Limb (tissue), 2 donors: ENCODE measurements around the gene LIMK2.
"Not testable (repeated sequence)": the region's sequence is repeated elsewhere in the genome, so short reads cannot be mapped to it uniquely, and the experiment has no call there.

Source experiments
- DNase-seq, 2 donors: peaks; one replicate each; pipeline ENCODE4 v3.0.0-alpha.2; 2016; ENCODE audit errors: extremely low spot score in 2 of 2

LIMK2 gene

DNA sequence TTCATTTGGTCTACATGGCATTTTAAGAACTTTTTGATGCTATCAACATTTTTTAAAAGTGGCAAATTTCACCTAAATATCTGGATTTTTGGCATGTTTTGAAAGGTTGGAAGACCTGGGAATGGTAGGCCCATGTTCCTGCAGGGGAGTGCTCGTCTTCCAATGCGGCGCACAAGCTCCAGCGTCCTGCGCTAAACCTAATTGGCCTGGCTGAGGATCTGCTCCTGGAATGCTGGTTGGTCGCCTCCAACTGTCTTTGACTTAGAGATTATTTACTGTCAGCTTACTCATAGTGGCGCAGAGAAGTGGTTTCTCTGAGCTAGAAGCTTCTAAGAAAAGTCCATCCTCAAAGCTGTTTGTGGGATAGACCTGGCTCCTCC is 626 bp upstream of the LIMK2 start:
- no peak for DNase-seq

DNA sequence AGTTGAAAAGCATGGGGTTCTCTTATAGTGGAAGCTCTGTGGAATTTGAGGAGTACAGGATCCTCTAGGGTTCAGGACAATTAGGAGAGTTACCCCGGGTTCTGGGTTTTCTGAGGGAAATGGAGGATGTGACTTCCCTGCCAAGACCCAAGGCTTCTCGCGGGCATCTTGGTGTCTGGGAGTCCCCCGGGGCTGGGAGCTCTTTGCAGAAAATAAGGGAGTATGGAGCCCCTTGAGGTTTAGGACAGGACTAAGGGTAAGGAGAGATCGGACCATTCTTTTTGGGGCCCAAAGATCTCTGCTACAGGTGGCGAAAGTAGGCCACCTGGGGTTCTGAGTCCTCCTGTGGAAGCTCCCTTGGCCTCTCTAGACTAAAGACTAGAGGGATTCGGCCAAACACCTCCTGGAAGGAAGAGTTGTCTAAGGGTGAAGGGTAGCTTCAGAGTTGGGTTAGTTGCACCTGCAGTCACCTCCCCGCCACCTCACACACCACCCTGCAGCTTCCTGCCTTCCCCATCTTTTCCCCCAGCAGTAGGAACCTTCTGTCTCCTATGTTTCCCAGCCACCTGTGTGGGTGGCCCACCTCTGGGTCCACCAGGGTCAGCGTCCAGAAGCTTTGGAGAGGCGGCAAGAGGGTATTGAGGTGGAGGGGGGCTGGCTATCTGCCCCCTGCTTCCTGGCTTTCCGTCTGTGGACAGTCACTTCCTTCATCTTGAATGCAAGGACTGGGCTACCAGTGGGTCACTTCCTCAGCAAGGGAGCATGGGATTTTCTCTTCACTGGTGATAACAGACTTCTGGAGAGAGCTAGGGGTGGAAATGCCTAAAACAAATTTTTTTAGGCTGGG is 908 bp downstream of the LIMK2 start:
- no peak for DNase-seq

DNA sequence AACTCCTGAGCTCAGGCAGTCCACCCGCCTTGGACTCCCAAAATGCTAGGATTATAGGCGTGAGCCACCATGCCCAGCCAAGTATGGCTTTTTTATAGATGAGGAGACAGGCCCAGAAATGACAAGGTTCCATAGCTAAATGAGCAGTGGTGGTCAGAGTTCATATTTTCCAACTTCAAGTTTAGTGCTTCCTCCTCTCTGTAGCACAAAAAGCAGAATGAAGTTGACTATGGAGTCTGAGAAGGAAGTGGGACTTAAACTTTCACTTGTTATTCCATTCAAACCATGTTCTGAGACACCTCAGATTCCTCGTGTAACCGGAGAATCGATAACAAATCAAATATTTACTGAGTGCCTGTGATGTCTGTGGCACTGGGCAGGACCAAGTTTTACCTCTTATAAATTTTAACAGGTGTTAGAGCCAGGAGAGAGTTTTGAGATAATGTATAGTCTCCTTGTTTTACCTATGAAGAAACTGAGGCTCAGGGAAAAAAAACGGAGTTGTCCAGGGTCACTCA is 3.0 kb downstream of the LIMK2 start:
- no peak for DNase-seq

DNA sequence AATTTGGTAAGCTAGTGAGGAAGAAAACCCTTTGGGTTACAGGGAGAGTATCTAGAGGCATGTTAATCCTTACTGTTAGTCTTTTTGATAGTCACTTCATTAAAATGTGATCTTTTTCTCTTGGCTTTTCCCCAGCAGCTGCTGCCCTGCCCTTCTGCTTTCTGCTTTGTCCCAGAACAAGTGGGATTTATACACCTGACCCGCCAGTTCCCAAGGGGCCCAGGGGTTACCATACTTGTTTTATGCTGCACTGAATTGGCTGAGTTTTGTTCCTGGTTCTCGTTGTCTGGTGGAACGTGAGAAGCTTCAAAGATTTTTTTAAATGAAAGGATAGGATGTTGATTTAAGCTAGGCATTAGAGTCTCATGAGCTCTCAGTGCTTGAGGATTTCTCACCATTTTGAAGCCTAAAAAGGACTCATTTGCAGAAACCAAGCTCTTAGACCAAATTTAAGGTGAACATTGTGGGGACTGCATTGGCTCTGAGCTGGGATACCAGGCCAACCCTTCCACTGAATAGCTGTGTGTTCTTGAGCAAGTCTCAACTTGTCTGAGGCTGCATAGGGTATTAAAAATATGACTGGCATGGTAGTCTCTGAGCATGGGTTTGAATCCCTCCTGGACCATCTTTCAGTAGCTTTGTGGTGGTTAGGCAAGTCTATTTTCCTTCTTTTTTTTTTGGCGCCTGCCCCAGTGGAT is 6.6 kb downstream of the LIMK2 start:
- no peak for DNase-seq

DNA sequence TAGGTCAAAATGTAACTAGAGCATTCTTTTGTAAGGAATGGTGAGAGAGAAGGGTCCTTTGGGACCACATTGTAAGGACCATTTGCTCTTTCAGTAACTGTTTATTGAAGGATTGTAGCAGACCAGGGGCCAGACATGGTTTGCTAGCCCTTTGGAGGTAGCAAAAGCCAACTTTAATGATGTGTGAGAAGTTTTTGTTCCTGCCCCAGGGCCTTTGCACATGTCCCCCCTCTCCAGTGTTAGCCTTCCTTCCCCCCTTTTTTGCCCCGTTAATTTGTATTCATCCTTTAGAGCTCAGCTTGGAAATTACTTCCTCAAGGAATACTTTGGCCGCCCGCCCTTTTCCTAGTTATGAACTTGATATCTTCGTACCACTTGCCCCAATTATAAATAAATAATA is 9.0 kb downstream of the LIMK2 start:
- DNase-seq, result no peak

DNA sequence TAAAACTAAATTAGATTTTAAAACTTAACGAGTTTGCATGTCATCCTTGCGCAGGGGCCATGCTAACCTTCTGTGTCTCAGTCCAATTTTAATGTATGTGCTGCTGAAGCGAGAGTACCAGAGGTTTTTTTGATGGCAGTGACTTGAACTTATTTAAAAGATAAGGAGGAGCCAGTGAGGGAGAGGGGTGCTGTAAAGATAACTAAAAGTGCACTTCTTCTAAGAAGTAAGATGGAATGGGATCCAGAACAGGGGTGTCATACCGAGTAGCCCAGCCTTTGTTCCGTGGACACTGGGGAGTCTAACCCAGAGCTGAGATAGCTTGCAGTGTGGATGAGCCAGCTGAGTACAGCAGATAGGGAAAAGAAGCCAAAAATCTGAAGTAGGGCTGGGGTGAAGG is 10.6 kb downstream of the LIMK2 start:
- no peak for DNase-seq

DNA sequence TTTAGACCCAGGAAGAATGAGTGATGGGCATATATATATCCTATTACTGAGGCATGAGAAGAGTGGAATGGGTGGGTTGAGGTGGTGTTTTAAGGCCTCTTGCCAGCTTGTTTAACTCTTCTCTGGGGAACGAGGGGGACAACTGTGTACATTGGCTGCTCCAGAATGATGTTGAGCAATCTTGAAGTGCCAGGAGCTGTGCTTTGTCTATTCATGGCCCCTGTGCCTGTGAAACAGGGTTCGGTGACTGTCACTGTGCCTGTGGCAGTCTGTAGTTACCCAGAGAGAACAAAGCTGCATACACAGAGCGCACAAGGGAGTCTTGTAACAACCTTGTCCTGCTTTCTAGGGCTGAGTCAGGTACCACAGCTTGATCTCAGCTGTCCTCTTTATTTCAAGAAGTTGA is 11.7 kb downstream of the LIMK2 start:
- no peak for DNase-seq

DNA sequence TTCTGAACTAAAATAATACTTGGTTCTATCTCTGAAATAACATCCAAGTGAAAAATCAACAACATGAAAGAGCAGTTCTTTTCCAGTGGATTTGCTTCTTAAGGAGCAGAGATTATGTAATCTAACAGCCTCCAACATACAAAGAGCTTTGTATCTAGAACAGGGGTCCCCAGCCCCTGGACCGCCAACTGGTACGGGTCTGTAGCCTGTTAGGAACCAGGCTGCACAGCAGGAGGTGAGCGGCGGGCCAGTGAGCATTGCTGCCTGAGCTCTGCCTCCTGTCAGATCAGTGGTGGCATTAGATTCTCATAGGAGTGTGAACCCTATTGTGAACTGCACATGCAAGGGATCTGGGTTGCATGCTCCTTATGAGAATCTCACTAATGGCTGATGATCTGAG is 12.6 kb downstream of the LIMK2 start:
- DNase-seq, result not testable (repeated sequence)

DNA sequence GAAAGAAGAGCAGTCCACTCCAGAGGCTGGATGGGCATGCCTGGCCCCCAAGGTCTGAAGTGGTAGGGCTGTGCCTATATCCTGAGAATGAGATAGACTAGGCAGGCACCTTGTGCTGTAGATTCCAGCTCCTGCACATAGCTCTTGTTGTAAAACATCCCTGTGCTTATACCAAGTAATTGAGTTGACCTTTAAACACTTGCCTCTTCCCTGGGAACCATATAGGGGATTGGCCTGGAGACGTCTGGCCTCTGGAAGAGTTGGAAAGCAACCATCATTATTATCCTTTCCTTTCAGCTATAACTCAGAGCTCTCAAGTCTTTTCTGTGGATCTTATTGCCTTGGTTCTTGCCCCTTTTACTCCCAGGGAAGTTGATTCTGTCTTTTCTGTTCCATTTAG is 15.1 kb downstream of the LIMK2 start:
- DNase-seq, result no peak

DNA sequence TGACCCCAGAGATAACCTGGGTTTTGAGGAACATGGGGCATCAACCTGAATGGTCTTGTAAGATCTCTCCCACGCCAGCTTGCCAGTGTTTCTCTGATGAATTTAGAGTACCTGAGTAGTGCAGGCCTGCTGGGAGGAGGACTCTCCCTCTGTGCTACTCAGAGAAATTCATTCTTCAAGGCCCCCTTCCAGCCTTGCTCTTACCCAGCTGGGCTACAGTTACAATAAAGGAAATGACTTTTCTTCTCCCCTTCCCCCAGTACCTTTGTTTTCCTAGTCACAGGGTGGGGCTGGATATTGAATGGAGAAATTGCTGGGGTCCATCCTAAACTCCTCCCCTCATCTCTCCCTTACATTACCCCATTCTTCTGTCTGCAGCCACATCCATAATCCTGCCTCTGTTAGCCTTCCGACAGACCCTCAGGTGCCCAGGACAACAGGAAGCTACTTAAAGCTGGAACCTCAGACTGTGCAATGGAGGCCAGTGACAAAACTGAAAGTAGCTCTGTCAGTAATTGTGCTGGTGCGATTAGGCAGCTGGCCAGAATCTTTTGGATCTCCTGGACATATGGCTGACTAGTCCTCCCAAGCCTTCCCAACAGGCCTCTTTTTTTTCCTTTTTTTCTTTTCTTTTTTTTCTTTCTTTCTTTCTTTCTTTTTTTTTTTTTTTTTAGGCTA is 17.4 kb downstream of the LIMK2 start:
- DNase-seq, result no peak

DNA sequence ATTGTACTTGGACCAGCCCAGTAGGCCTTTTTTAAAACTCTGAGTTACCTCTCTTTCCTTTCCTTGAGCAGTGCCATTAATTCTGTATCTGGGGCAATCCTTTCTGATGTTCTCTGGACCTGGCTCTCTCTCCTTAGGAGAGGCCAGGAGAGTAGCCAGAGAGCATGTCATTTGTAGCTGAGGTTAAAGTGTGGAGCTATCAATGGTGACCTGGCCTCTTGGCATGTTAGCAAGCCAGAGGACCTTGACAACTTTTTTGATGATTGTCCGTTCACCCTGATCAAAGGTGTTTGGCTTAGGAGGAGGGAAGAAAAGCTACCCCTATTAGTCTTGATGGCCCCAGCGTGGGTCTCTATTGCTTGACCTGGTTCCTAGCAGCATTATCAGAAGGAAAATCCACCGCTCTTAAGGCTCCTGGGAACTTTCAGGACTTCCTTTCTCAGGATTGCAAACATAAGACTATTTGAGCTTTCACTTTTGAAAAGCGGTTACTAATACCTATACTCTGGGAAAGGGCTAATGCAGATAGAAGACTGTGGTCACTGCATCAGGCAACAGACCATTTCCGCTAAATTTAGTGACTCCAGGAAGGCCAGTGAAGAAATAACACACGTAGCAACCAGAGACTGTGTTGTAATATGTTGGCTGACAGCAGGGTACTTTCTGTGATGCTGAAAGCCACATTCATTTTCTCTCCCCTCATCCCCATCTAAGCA is 18.2 kb downstream of the LIMK2 start:
- DNase-seq, result no peak

DNA sequence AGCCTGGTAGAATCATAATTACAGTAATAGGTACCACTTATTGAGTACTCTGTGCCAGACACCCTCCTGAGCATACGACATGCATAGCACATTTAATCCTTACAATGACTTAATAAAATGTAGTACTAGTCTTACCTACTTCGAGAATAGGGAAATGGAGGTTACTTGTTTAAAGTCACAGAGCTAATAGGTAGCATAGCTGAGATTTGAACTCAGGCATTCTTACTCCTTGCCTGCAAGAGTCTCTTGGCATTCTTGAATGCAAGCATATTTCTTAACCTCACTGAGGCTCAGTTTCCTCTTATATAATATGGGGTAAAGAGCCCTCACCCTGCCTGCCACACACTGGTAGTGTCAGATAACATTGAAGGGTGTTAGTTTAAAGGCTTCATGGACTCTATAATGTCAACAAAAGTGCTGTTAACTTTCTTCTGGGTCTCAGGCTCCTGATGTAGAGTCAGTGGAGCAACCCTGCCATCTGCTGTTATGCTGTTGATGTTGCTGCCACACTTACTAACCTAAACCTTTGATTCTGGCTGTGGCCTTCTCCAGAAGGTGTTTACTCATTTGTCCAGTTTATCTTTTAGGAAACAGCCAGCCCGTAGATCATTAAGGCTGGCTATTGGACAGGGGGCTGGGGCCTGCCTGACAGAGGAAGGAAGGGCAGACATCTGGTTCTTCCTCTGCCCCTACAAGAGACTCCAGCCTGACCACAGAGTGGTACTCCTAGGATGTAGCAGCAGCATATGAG is 18.9 kb downstream of the LIMK2 start:
- DNase-seq, result peak in 1 of 2 donors; percentile 61

DNA sequence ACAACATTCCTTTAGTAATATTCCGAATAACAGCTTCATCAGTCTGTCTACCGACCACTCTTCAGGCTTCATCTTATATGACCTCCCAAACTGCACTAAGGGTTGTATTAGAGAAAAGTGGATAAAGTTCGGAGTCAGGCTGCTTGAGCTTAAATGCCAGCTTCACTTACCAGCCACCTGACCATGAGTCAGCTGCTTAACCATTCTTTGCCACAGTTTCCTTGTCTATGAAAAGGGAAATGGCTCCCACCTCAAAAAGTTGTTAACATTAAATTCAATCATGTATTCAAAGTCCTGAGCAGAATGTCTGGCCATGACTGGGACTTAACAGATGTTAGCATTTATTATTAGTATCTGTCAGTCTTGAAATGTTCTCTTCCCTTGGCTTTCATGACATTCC is 20.9 kb downstream of the LIMK2 start:
- DNase-seq, result no peak

DNA sequence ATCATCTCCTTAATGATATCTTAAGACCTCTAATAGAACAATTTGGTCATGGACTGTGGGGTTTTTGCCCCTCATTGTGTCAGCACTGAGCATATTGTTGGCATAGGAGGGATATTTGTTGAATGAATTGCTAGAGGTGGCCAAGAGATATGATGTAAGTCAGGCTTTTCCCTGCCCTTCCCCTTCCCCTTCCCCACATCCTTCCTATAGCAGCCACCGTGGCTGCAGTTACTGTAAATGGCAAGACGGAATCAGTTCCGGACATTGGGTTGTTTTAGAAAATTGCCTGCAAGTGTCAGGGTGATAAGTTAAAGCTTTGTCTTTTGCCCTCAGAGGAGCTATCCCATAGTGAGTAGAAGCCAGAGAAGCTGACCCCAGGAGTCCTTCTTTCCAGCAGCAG is 23.0 kb downstream of the LIMK2 start:
- no peak for DNase-seq

DNA sequence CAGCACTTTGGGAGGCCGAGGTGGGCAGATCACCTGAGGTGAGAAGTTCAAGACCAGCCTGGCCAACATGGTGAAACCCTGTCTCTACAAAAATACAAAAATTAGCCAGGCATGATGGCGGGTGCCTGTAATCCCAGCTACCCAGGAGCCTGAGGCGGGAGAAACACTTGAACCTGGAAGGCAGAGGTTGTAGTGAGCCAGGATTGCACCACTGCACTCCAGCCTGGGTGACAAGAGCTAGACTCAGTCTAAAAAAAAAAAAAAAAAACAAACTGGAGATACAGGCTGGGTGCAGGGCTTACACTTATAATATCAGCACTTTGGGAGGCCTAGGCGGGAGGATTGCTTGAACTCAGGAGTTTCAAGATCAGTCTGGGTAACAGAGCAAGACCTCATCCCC is 23.9 kb downstream of the LIMK2 start:
- not testable (repeated sequence) for DNase-seq

DNA sequence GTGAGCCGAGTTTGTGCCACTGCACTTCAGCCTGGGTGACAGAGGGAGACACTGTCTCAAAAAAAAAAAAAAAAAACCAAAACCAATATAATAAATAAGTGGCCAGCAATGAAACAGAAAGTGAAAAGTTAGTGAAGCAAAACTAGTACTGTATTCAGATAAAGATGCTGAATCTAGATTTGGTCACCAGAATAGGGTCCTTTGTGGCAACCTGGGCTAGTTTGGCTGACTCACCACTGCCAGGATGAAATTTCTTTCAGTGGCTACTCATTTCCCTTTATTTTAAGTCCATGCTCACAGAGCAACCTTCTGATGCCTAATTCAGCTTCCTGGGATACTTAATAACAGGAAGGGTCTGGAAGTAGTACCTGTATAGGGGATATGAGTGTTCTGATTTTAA is 26.0 kb downstream of the LIMK2 start:
- DNase-seq, result no peak

DNA sequence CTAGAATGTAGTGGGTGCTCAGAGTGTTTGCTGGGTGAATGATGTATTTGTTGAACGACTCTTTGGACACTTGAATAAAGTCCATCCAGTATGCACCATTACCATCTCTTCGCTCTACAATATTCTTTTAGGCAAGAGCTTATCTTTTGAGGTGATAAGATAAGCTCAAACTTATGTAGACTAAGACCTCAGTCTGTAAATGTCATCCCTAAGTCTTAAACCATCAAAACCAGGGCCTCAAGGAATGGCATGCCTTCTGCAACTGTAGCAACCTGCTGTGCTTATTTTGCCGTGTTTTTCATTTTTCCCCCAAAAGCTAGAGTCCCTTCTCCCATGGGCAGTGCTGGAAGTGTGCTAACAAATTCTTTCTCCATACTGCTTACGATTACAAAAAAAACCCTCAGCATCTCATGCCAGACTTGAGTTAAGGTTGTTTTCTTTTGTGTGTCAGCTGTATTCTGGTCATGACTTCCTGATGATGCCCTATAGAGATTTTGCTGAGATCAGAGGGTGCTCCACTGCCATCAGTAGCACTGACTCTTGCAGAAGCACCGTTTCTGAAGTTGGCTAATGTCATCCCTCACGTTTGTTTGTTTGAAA is 27.8 kb downstream of the LIMK2 start:
- DNase-seq, result no peak

DNA sequence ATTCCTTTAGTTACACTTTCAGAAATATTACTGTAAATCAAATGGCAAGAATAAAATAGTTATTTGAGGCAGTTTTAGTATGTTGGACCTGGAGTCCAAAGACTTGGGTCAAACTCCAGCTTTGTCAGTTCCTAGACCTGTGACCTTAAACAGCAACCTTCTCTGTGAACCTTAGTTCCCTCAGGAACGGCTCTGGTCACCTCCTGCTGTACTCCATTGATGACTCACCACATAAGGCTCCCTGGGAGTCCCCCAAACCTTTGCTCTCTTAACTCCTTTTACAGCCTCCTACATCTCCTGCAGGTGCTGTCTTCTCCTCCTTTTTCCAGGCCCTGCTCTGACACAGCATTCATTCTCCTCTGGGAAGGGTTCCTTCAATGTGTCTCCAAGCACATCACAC is 29.1 kb downstream of the LIMK2 start:
- DNase-seq, result no peak

DNA sequence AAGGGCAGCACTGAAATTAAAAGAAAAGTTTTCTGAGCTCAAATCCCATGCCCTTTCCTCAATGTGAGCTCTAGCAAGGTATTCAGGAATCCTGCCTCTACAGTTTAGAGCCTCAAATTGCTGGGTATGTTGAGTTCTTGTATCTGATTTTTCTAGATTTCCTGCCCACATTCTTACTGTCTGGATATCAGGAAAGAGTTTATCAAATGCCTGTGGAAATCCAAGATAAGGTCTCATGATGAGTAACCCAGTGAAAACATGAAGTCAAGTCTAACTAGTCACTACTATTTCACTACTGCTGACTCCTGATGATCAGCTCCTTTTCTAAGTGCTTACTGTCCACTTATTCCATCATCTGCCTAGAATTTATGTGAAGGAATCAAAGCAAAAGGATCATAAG is 29.8 kb downstream of the LIMK2 start:
- DNase-seq, result no peak

DNA sequence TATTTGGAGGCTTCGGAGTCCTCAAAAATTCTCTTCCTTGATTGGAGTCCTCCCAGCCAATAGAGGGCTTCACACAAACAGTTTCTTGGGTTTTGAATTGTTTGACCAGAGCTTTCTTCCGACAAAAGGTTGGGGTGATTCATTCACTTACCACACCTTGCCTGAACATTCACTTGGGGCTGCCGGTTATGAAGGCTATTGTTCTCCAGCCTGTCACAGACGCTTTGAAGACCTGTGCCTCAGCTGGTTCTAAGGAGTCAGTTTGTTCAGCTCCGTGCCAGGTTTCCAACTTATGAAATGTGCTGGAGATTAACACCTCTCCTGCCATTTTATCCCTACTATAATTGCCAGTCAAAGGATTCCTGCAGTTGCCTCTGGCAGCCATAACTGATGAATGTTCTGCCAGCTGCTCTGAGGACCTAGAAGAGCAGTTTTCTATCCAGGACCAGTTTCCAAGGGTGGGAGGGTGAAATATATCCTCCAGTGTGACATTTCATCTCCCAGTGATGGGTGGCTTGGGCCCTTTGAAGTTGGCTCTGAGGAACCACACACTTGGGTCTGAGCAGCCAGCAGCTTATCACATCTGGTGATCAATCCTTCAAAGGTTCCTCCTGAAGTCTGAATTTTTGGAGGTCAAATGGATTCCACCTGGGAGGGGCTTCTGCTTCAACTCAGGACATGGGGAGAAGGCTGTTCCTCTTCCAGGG is 31.4 kb downstream of the LIMK2 start:
- no peak for DNase-seq
